GM19328 (cell line): Measurements from ENCODE around the gene FOXA2.
"Not testable (repeated sequence)": the region's sequence is repeated elsewhere in the genome, so short reads cannot be mapped to it uniquely, and the experiment has no call there.

ENCODE experiments used
- ATAC-seq: cut with Tn5 transposase; IDR thresholded peaks from one replicate; pipeline ENCODE4 v1.9.1; 2021; ENCODE audit warnings: mild to moderate bottlenecking, moderate library complexity; ENCODE audit not compliant: unreplicated experiment

The FOXA2 gene

GRCh38 chr20:22584522-22584921 is at the start of gene FOXA2:
Gene FOXA2 (minus strand): TSS chr20:22584572. CDS start chr20:22584278, 294 bp downstream.
- no peak for ATAC-seq

GRCh38 chr20:22630701-22631100 is 46.3 kb upstream of the FOXA2 start:
- no peak for ATAC-seq

- no peak for ATAC-seq
Measured at GRCh38 chr20:22629927-22630326, 45.6 kb upstream of the FOXA2 start.

GRCh38 chr20:22629447-22629846 is 45.1 kb upstream of the FOXA2 start:
- no peak for ATAC-seq

- ATAC-seq, result no peak
Measured at GRCh38 chr20:22626496-22626895, 42.1 kb upstream of the FOXA2 start.

GRCh38 chr20:22623211-22623610 is 38.8 kb upstream of the FOXA2 start:
- no peak for ATAC-seq

GRCh38 chr20:22620342-22620741 is 36.0 kb upstream of the FOXA2 start:
- ATAC-seq, result no peak

- no peak for ATAC-seq
Measured at GRCh38 chr20:22619806-22620205, 35.4 kb upstream of the FOXA2 start.

GRCh38 chr20:22619272-22619671 is 34.9 kb upstream of the FOXA2 start:
- ATAC-seq, result no peak

GRCh38 chr20:22617160-22617559 is 32.8 kb upstream of the FOXA2 start:
- no peak for ATAC-seq

- ATAC-seq, result no peak
Measured at GRCh38 chr20:22616551-22616950, 32.2 kb upstream of the FOXA2 start.

GRCh38 chr20:22615425-22615824 is 31.1 kb upstream of the FOXA2 start:
- no peak for ATAC-seq

- no peak for ATAC-seq
Measured at GRCh38 chr20:22611636-22612035, 27.3 kb upstream of the FOXA2 start.

GRCh38 chr20:22607695-22608094 is 23.3 kb upstream of the FOXA2 start:
- no peak for ATAC-seq

- no peak for ATAC-seq
Measured at GRCh38 chr20:22604815-22605214, 20.4 kb upstream of the FOXA2 start.

- ATAC-seq, result no peak
Measured at GRCh38 chr20:22601361-22602141, 17.2 kb upstream of the FOXA2 start.

- not testable (repeated sequence) for ATAC-seq
Measured at GRCh38 chr20:22599258-22599657, 14.9 kb upstream of the FOXA2 start.

GRCh38 chr20:22597303-22597702 is 12.9 kb upstream of the FOXA2 start:
- no peak for ATAC-seq

GRCh38 chr20:22590662-22591061 is 6.3 kb upstream of the FOXA2 start:
- ATAC-seq, result no peak

GRCh38 chr20:22586645-22587310 is 2.4 kb upstream of the FOXA2 start:
- no peak for ATAC-seq

GRCh38 chr20:22585786-22586493 is 1.6 kb upstream of the FOXA2 start:
- no peak for ATAC-seq
